PC-3 (cell line): ENCODE data around the gene NLRP9. TPM values are rescaled to one million over a fixed set of nuclear protein-coding genes. Genes with fewer than 3 reads are reported as not detected.

Experiments used
- ATAC-seq: fragments of 200-7000 bp; cut with Tn5 transposase; 2 replicates; pipeline ENCODE4 v1.9.1; 2020; ENCODE audit warnings: mild to moderate bottlenecking, moderate library complexity
- BruUV-seq: library from RNA; stranded (reverse); fragments of 400-500 nt; replicated peaks from 2 replicates; lab custom pipeline; 2021; lab: Mats Ljungman, UMichigan
- CTCF ChIA-PET: fragments of 300-600 bp; sonication (Branson Sonifier 250); formaldehyde crosslinking; loops from one replicate; lab custom pipeline; 2022; ENCODE audit warnings: antibody characterized with exemption; lab: Charles Lee
- POLR2A ChIA-PET: fragments of 300-600 bp; sonication (Branson Sonifier 250); formaldehyde crosslinking; loops from one replicate; lab custom pipeline; 2022; ENCODE audit warnings: antibody characterized with exemption; ENCODE audit not compliant: unreplicated experiment; lab: Charles Lee
- DNase-seq: peaks from one replicate; pipeline ENCODE4 v3.0.0-alpha.2; 2015
- H2AFZ ChIP-seq: fragments of 300-600 bp; sonication (generic); 2 replicates; pipeline ENCODE4 v1.6.0; 2016; ENCODE audit warnings: antibody characterized with exemption, low read length
- H3F3A ChIP-seq: fragments of 300-600 bp; sonication (generic); one replicate; pipeline ENCODE4 v1.6.0; 2017; ENCODE audit warnings: antibody characterized with exemption, low read length, control low read depth, mild to moderate bottlenecking; ENCODE audit not compliant: unreplicated experiment
- H3K27ac ChIP-seq: fragments of 300-600 bp; sonication (generic); 2 replicates; pipeline ENCODE4 v1.5.1; 2016; ENCODE audit warnings: mild to moderate bottlenecking, low read length
- H3K27me3 ChIP-seq: fragments of 300-600 bp; sonication (generic); 2 replicates; pipeline ENCODE4 v1.6.1; 2016; ENCODE audit warnings: low read length, mixed read lengths
- H3K36me3 ChIP-seq: fragments of 300-600 bp; sonication (generic); 2 replicates; pipeline ENCODE4 v1.6.1; 2016; ENCODE audit warnings: low read depth, mixed run types, low read length, mixed read lengths
- H3K4me1 ChIP-seq: fragments of 300-600 bp; sonication (generic); 2 replicates; pipeline ENCODE4 v1.5.1; 2016; ENCODE audit warnings: low read length; ENCODE audit not compliant: insufficient read depth
- H3K4me2 ChIP-seq: fragments of 300-600 bp; sonication (generic); 2 replicates; pipeline ENCODE4 v1.6.0; 2016; ENCODE audit warnings: low read length
- H3K4me3 ChIP-seq: fragments of 300-600 bp; sonication (generic); 2 replicates; pipeline ENCODE4 v1.5.1; 2016; ENCODE audit warnings: mild to moderate bottlenecking, low read length, mixed read lengths
- H3K79me2 ChIP-seq: fragments of 300-600 bp; sonication (generic); 2 replicates; pipeline ENCODE4 v1.6.1; 2017; ENCODE audit warnings: low read length, mixed read lengths
- H3K9ac ChIP-seq: fragments of 300-600 bp; sonication (generic); 2 replicates; pipeline ENCODE4 v1.6.0; 2016; ENCODE audit warnings: mild to moderate bottlenecking, low read length
- H3K9me2 ChIP-seq: fragments of 300-600 bp; sonication (generic); replicated peaks from 2 replicates; pipeline ENCODE4 v1.6.1; 2016; ENCODE audit warnings: mixed run types, low read length, mixed read lengths
- H3K9me3 ChIP-seq: fragments of 300-600 bp; sonication (generic); 2 replicates; pipeline ENCODE4 v1.6.1; 2016; ENCODE audit warnings: low read length, mixed read lengths
- H4K20me1 ChIP-seq: fragments of 300-600 bp; sonication (generic); 2 replicates; pipeline ENCODE4 v1.6.1; 2016; ENCODE audit warnings: low read length, mixed read lengths
- EZH2 ChIP-seq: fragments of 300-600 bp; sonication (generic); IDR thresholded peaks from one replicate; pipeline ENCODE4 v1.6.1; 2017; ENCODE audit warnings: antibody characterized with exemption, mild to moderate bottlenecking, low read length; ENCODE audit not compliant: unreplicated experiment
- EZH2phosphoT487 ChIP-seq: fragments of 300-600 bp; sonication (generic); IDR thresholded peaks from 2 replicates; pipeline ENCODE4 v1.6.1; 2018; ENCODE audit warnings: mild to moderate bottlenecking, antibody characterized with exemption, low read length, borderline replicate concordance
- intact Hi-C: fragments of 100-400 bp; cut with micrococcal nuclease; formaldehyde crosslinking; loops from 2 replicates; pipeline ENCODE4 v1.9.0; 2023
- total RNA-seq: library from RNA; depleted of rRNA; stranded (reverse); fragments of >200 nt; gene quantifications from 2 replicates; pipeline ENCODE4 v1.2.3, GENCODE V29; 2014
- TF ChIP-seq, protein P1 (sequence below): fragments of 300-600 bp; sonication (generic); conservative IDR thresholded peaks from 2 replicates; pipeline ENCODE4 v1.5.1; 2017; ENCODE audit warnings: antibody characterized with exemption, low read depth, mild to moderate bottlenecking, low read length

Gene NLRP9
- total RNA-seq, 1 experiment from 2014 or later: not detected

- ATAC-seq (no peak), DNase-seq (no peak)
- H3K79me2 ChIP-seq: no peaks in the 10 kb centered on the region
- H3K4me3 ChIP-seq: no peak overlapping the region
- H3K4me1 ChIP-seq: no peaks in the 10 kb centered on the region
- H3K4me2 ChIP-seq: no peak overlapping the region
- BruUV-seq: no TSS peak
- H2AFZ ChIP-seq: no peak overlapping the region
- H3K27me3 ChIP-seq: peaks cover 40% of the 10 kb centered on the region
- no peaks in the 10 kb centered on the region for H3K36me3 ChIP-seq
- no peaks in the 10 kb centered on the region for H3K9me3 ChIP-seq
- no peaks in the 10 kb centered on the region for H3K9me2 ChIP-seq
- ChIA-PET CTCF (no interaction called here), POLR2A (no interaction called here)
- H3K9ac ChIP-seq: no peak overlapping the region
- intact Hi-C loops: no loop called here
- H3F3A ChIP-seq: no peaks in the 10 kb centered on the region
- no peak overlapping the region for H3K27ac ChIP-seq
- TF ChIP-seq, protein P1, sequence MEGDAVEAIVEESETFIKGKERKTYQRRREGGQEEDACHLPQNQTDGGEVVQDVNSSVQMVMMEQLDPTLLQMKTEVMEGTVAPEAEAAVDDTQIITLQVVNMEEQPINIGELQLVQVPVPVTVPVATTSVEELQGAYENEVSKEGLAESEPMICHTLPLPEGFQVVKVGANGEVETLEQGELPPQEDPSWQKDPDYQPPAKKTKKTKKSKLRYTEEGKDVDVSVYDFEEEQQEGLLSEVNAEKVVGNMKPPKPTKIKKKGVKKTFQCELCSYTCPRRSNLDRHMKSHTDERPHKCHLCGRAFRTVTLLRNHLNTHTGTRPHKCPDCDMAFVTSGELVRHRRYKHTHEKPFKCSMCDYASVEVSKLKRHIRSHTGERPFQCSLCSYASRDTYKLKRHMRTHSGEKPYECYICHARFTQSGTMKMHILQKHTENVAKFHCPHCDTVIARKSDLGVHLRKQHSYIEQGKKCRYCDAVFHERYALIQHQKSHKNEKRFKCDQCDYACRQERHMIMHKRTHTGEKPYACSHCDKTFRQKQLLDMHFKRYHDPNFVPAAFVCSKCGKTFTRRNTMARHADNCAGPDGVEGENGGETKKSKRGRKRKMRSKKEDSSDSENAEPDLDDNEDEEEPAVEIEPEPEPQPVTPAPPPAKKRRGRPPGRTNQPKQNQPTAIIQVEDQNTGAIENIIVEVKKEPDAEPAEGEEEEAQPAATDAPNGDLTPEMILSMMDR: no peak
- TF ChIP-seq EZH2phosphoT487 (no peak), EZH2 (no peak)
- no peaks in the 10 kb centered on the region for H4K20me1 ChIP-seq
Measured at GRCh38 chr19:55712804-55713631, 25.2 kb downstream of the NLRP9 start.

- Histone ChIP-seq H3K79me2 (no peaks in the 10 kb centered on the region), H3K9me2 (no peaks in the 10 kb centered on the region), H3K36me3 (no peaks in the 10 kb centered on the region), H3K9me3 (no peaks in the 10 kb centered on the region), H3K4me3 (no peak overlapping the region), H3K9ac (no peak overlapping the region), H3K4me1 (no peaks in the 10 kb centered on the region), H3K27ac (no peak overlapping the region), H3K27me3 (peaks cover 27% of the 10 kb centered on the region), H3F3A (no peaks in the 10 kb centered on the region), H4K20me1 (no peaks in the 10 kb centered on the region), H3K4me2 (no peak overlapping the region), H2AFZ (no peak overlapping the region)
- DNase-seq: no peak
- ChIA-PET CTCF (no interaction called here), POLR2A (no interaction called here)
- no peak for TF ChIP-seq EZH2
- TF ChIP-seq, protein P1: no peak
- TF ChIP-seq EZH2phosphoT487: no peak
- no peak for ATAC-seq
- intact Hi-C loops: no loop called here
- no TSS peak for BruUV-seq
Measured at GRCh38 chr19:55711719-55712118, 26.5 kb downstream of the NLRP9 start.

DNA sequence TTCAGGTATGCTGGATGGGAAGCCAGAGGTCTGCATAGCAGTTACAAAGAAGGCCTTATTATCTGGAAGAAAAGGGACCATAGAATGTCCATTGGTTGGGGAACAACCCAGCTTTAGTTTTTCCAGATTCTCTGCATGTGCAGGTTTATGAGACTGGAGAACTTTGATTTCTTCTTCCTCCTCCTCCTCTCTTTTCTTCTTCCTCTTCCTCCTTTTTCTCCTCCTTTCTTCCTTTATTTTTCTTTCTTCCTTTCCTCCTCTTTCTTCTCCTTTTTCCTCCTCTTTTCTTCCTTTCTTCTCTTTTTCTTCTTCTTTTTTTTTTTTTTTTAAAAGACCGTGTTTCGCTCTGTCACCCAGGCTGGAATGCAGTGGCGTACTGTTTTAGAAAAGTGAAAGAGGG lies 32.2 kb downstream of the NLRP9 start:
- no peaks in the 10 kb centered on the region for H4K20me1 ChIP-seq
- POLR2A ChIA-PET: no interaction called here
- no peak for ATAC-seq
- TF ChIP-seq, protein P1: no peak
- TF ChIP-seq EZH2phosphoT487 (no peak), EZH2 (no peak)
- no peaks in the 10 kb centered on the region for H3F3A ChIP-seq
- H3K4me2 ChIP-seq: no peak overlapping the region
- no peaks in the 10 kb centered on the region for H3K4me1 ChIP-seq
- peaks cover 17% of the 10 kb centered on the region; the same call in 1 of the 2 replicates for H3K36me3 ChIP-seq
- H3K27ac ChIP-seq: no peak overlapping the region
- no peak overlapping the region for H2AFZ ChIP-seq
- CTCF ChIA-PET: no interaction called here
- H3K27me3 ChIP-seq: no peaks in the 10 kb centered on the region
- H3K79me2 ChIP-seq: no peaks in the 10 kb centered on the region
- no peak overlapping the region for H3K9ac ChIP-seq
- intact Hi-C loops: no loop called here
- H3K9me2 ChIP-seq: no peaks in the 10 kb centered on the region
- no peaks in the 10 kb centered on the region for H3K9me3 ChIP-seq
- no peak for DNase-seq
- no TSS peak for BruUV-seq
- H3K4me3 ChIP-seq: no peak overlapping the region
